GM19351 (cell line): Measurements from ENCODE around the gene FOXP4.

Source experiments
- ATAC-seq: cut with Tn5 transposase; IDR thresholded peaks from one replicate; pipeline ENCODE4 v1.9.1; 2021; ENCODE audit warnings: mild to moderate bottlenecking, moderate library complexity; ENCODE audit not compliant: unreplicated experiment

Gene FOXP4, protein sequence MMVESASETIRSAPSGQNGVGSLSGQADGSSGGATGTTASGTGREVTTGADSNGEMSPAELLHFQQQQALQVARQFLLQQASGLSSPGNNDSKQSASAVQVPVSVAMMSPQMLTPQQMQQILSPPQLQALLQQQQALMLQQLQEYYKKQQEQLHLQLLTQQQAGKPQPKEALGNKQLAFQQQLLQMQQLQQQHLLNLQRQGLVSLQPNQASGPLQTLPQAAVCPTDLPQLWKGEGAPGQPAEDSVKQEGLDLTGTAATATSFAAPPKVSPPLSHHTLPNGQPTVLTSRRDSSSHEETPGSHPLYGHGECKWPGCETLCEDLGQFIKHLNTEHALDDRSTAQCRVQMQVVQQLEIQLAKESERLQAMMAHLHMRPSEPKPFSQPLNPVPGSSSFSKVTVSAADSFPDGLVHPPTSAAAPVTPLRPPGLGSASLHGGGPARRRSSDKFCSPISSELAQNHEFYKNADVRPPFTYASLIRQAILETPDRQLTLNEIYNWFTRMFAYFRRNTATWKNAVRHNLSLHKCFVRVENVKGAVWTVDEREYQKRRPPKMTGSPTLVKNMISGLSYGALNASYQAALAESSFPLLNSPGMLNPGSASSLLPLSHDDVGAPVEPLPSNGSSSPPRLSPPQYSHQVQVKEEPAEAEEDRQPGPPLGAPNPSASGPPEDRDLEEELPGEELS

GRCh38 chr6:41545703-41546474 lies at the start of gene FOXP4:
Gene FOXP4 (plus strand): TSS chr6:41546381. CDS start chr6:41565761, 19,380 bp downstream.
- peak; percentile 69 for ATAC-seq

- no peak for ATAC-seq
Measured at GRCh38 chr6:41497573-41497972, 48.6 kb upstream of the FOXP4 start.

DNA sequence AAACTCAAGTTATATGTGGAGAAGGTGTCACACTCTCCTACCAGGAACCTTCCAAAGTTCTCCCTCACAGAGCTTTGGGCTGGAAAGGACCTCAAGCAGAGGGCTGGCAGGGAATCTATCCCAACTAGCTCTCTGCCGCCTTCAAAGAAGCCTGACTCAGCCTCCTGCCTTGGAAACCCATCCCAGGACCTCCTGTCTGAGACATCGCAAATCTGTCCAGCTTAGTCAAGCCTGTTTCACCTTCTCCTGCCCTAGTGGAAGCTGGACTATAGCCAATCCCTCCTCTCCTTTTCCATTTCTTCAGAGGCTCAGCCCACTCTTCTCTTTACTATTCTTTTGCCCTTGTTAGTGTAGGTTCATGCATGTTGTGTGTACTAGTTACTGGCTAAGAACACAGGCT lies 48.2 kb upstream of the FOXP4 start:
- no peak for ATAC-seq

DNA sequence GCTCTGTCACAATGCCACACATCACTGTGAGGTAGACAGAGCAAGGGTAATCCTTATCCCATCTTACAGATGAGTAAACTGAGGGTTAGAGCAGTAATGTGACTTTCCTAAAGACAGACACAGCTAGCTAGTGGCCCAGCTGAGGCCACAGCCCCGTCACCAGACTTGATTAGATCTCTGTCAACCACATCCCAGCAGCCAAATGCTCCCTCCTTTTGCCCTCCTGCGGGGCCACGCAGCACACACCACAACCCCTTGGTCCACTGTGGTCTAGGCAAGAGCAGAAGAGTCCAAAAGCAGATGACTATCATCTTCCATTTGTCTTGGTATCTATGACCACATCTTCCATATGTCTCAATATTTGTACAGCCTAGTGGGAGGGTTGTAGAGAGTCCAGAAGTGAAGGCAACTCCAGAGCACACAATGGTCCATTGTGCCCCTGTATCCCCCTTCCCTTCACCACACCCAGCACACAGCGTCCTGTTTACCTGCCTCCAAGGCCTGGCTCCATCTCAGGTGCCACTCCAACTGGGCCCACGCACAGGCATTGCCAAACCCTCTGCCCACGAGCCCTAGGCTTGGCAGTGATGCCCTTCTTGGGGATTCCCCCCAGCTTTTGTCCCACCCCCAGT lies 47.1 kb upstream of the FOXP4 start:
- ATAC-seq: no peak

- ATAC-seq: no peak
Measured at GRCh38 chr6:41500561-41500960, 45.6 kb upstream of the FOXP4 start.

GRCh38 chr6:41502566-41502916 lies 43.6 kb upstream of the FOXP4 start:
- no peak for ATAC-seq

DNA sequence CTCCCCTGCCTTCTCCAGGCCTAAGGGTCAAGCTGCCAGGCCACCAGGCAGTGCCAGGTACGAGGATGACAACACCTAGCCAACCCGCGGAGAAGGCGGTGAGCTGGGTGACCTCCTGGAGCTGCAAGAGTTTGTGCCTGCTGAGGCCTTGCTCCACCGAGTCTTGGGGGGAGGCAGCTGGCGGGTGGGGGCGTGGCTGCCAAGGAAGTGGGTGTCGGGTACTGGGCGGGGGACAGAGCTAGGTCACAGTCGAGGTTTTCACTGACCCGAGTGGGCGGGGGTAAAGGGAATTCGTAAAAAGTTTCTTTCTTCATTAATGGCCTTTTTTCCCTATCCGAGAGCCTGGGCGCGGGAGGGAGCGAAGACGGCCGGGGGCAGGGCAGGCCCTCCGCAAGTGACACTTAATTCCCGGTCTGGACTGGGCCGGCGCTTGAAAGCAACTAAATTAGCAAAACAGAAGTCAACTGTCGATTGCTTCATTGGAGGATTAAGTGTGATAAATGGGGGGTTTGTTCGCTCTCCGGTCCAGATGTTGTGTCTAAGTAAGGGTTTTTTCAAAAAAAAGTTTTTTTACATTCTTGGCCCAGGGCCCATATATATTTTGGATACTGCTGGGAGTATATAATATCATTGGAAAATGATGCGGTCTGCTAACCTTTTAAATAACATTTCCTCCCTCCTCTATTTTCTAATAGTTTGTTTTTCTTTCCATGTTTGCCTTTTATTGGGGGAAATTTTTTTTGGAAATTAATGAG lies 43.1 kb upstream of the FOXP4 start:
- ATAC-seq: no peak

- ATAC-seq: no peak
Measured at GRCh38 chr6:41503827-41504465, 42.2 kb upstream of the FOXP4 start.

GRCh38 chr6:41504466-41505121 lies 41.6 kb upstream of the FOXP4 start:
- no peak for ATAC-seq

GRCh38 chr6:41505122-41506049 lies 40.8 kb upstream of the FOXP4 start:
- peak; percentile 73 for ATAC-seq

GRCh38 chr6:41508479-41508878 lies 37.7 kb upstream of the FOXP4 start:
- ATAC-seq: no peak

DNA sequence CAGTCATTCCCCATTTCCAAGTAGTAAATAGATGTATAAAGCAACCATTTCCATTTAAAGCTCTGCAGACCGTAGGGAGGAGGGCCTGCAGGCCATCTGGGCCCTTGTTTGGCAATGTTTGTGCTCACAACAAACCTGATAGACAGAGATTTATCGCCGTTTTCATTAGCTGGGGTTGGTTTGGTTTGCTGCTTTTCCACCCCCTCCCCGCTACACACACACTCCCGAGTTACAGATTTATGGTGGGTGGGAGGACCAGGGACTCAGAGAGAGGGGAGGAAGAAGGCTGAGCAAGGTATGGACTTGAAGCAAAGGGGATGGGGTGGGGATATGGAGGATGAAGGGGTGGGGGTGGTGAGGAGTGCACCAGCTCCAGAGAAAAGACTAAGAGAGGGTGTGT lies 36.6 kb upstream of the FOXP4 start:
- no peak for ATAC-seq

GRCh38 chr6:41511443-41512060 lies 34.6 kb upstream of the FOXP4 start:
- ATAC-seq: no peak

DNA sequence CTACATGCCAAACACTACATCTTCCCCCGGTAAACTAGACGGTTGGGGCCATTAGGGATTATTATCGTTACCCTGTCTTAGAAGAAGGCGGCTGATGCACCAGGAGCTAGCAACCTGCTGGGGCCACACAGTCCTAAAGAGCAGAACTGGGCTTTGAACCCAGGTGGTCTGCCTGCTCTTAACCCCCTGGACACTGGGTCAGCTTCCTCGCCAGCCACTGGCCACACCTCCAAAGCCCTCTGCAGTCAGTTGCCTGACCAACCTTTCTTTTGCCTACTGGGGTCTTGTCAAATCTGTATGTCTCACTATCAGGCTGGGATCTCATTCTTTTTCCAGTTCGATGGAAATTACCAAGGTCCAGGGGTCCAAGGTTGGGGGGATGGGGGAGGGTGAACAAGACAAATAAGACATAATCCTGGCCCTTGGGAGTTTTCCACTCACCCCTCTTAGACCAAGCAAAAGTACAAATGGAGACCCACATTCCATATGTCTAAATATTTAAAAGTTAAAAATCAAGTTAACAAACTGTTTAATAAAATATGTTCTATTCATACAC lies 34.0 kb upstream of the FOXP4 start:
- no peak for ATAC-seq

DNA sequence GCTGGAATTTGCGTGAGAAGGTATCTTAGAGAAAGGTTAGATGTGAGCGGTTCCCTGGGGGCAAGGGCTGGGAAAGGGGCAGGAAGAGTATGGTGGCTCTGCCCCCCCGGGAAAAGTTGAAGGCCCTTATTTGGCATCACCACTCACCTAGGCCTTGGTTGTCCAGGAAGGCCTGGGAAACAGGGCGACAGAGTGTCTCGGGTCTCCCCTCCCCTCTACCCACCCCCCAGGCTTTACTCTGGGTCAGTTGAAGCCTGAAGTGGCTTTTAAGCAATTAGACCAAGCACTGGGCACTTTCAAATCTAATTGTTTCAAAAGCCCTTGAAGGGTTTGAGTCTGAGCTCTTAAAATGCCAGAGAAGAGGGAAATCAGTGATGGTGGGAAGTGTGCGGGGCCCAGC lies 30.2 kb upstream of the FOXP4 start:
- no peak for ATAC-seq

DNA sequence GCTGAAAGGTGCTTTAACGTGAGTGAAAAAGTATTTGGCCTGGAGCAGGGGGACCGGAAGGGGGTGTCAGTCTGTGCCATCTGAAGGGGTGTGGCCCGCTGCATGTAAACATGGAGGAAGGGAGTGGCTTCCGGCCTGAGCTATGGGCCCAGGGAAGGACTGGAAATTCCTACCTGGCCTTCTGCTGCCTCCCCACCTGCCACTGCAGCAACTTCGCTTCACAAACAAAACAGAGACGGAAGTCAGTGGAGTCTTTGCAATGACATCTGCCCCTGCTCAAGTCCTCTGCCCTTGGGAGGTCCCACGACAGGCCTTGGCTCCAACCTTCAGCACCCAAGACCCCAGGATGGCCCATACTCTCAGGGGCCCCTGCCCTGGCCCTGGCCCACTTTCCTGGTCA lies 28.1 kb upstream of the FOXP4 start:
- ATAC-seq: no peak

DNA sequence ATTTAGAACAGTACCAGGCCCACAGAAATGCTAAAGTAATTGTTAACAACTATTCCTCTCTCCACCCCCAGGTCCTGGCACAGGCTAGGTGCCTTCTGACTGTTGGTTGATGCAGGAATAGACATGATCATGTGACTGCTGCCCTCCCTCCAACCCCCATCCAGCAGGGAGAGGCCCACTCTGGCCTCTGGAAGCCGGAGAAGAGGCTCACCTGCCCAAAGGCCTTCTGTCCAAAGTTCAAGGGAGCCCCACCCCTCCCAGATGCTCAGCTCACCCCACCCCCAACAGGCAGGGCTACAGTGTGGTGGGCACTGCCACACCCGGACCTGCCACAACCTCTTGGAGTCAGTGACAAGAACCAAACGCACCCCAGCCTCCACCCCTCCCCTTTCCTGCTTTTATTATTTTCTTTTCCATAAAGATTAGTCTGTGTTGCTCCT lies 26.9 kb upstream of the FOXP4 start:
- no peak for ATAC-seq
